SK-N-SH (cell line): ENCODE results near the gene OR8B12. TPM values are rescaled to one million over a fixed set of nuclear protein-coding genes. Genes with fewer than 3 reads are reported as not detected.

Source experiments
- CTCF ChIA-PET: fragments of 300-600, 350-600 bp; formaldehyde crosslinking; extraction: SDS; loops from one replicate; lab custom pipeline; 2021; lab: Yijun Ruan, JAX
- POLR2A ChIA-PET: fragments of 350-600 bp; sonication (Branson Sonifier 250); formaldehyde crosslinking; extraction: SDS; loops from one replicate; lab custom pipeline; 2020; ENCODE audit warnings: antibody characterized with exemption, inconsistent platforms; lab: Yijun Ruan, JAX
- DNase-seq: peaks from one replicate; pipeline ENCODE4 v3.0.0; 2012
- H2AFZ ChIP-seq: fragments of 200-600 bp; sonication (generic); 2 replicates; pipeline ENCODE4 v1.8.1; 2016; ENCODE audit warnings: antibody characterized with exemption, mild to moderate bottlenecking, low read depth
- H3F3A ChIP-seq: fragments of 200-600 bp; sonication (generic); replicated peaks from 2 replicates; pipeline ENCODE3; 2016; ENCODE audit warnings: antibody characterized with exemption, mild to moderate bottlenecking; ENCODE audit not compliant: insufficient read depth
- H3K27ac ChIP-seq, 2 experiments: fragments of 200-500 bp in 1 of 2; fragments of 200-600 bp in 1 of 2; sonication (Bioruptor generic) in 1 of 2; sonication (generic), shearing (Covaris generic) in 1 of 2; 2 replicates each; pipeline versions ENCODE4 v1.5.1 to v1.6.1; 2014 to 2016; ENCODE audit warnings: low read depth in 2 of 2, inconsistent platforms in 1 of 2, low read length in 1 of 2, mild to moderate bottlenecking in 1 of 2, mixed read lengths in 1 of 2
- H3K27me3 ChIP-seq: fragments of 200-600 bp; sonication (generic), shearing (Covaris generic); 2 replicates; pipeline ENCODE4 v1.6.1; 2016; ENCODE audit warnings: mixed run types; ENCODE audit not compliant: insufficient read depth
- H3K36me3 ChIP-seq, 2 experiments: fragments of 200-500 bp in 1 of 2; fragments of 200-600 bp in 1 of 2; sonication (Bioruptor generic) in 1 of 2; sonication (generic) in 1 of 2; replicated peaks in 1 of 2; 2 replicates each; pipeline versions ENCODE3 to v1.5.1; 2014 to 2016; ENCODE audit warnings: low read length in 1 of 2, mild to moderate bottlenecking in 1 of 2; ENCODE audit not compliant: insufficient read depth in 2 of 2, control insufficient read depth in 1 of 2
- H3K4me1 ChIP-seq, 2 experiments: fragments of 200-500 bp in 1 of 2; fragments of 200-600 bp in 1 of 2; sonication (Bioruptor generic) in 1 of 2; sonication (generic), shearing (Covaris generic) in 1 of 2; 2 replicates each; pipeline versions ENCODE4 v1.5.1 to v1.6.1; 2014 to 2016; ENCODE audit warnings: low read depth in 1 of 2, low read length in 1 of 2, mixed run types in 1 of 2; ENCODE audit not compliant: insufficient read depth in 2 of 2, control insufficient read depth in 1 of 2
- H3K4me2 ChIP-seq: fragments of 200-600 bp; sonication (generic), shearing (Covaris generic); 2 replicates; pipeline ENCODE4 v1.6.1; 2017; ENCODE audit warnings: mixed run types
- H3K4me3 ChIP-seq, 2 experiments: fragments of 200-500 bp in 1 of 2; fragments of 200-600 bp in 1 of 2; sonication (Bioruptor generic) in 1 of 2; sonication (generic), shearing (Covaris generic) in 1 of 2; 2 replicates each; pipeline versions ENCODE4 v1.5.1 to v1.8.1; 2014 to 2016; ENCODE audit warnings: low read depth in 2 of 2, inconsistent platforms in 1 of 2, low read length in 1 of 2, mild to moderate bottlenecking in 1 of 2, mixed read lengths in 1 of 2, moderate library complexity in 1 of 2
- H3K79me2 ChIP-seq: fragments of 200-600 bp; sonication (generic); 2 replicates; pipeline ENCODE4 v1.8.1; 2017; ENCODE audit warnings: mild to moderate bottlenecking; ENCODE audit not compliant: insufficient read depth
- H3K9ac ChIP-seq: fragments of 200-600 bp; sonication (generic); 2 replicates; pipeline ENCODE4 v1.6.1; 2017; ENCODE audit warnings: mixed run types
- H3K9me2 ChIP-seq: fragments of 200-600 bp; sonication (generic); 2 replicates; pipeline ENCODE4 v1.6.1; 2017; ENCODE audit warnings: mixed run types
- H3K9me3 ChIP-seq: fragments of 200-600 bp; sonication (generic); 2 replicates; pipeline ENCODE4 v1.6.1; 2017; ENCODE audit warnings: mixed run types, mild to moderate bottlenecking, moderate library complexity
- H4K20me1 ChIP-seq: fragments of 200-600 bp; sonication (generic); 2 replicates; pipeline ENCODE4 v1.6.1; 2017; ENCODE audit warnings: mild to moderate bottlenecking, mixed run types; ENCODE audit not compliant: insufficient read depth
- CHD2 ChIP-seq: fragments of 150-350 bp; IDR thresholded peaks from 2 replicates; pipeline ENCODE4 v1.6.1; 2018; ENCODE audit warnings: low read length; ENCODE audit not compliant: partially characterized antibody
- FOSL2 ChIP-seq: IDR thresholded peaks from 2 replicates; pipeline ENCODE4 v1.4.0; 2012; ENCODE audit warnings: low read depth, mild to moderate bottlenecking, moderate library complexity, borderline replicate concordance
- FOXJ3 ChIP-seq: sonication (generic); formaldehyde crosslinking; IDR thresholded peaks from 2 replicates; pipeline ENCODE4 v1.5.1; 2020; ENCODE audit warnings: mild to moderate bottlenecking, missing genetic modification reagents
- IRF3 ChIP-seq: fragments of 150-350 bp; IDR thresholded peaks from 2 replicates; pipeline ENCODE4 v1.6.1; 2016; ENCODE audit warnings: mild to moderate bottlenecking, low read depth, low read length
- MXI1 ChIP-seq: IDR thresholded peaks from 2 replicates; pipeline ENCODE4 v1.6.1; 2012; ENCODE audit warnings: mild to moderate bottlenecking, low read depth, low read length, improper control_type of control experiment
- PBX3 ChIP-seq: IDR thresholded peaks from 2 replicates; pipeline ENCODE4; 2012
- RCOR1 ChIP-seq: fragments of 150-350 bp; IDR thresholded peaks from 2 replicates; pipeline ENCODE4 v1.6.1; 2017; ENCODE audit warnings: antibody characterized with exemption, low read length
- TAF1 ChIP-seq: IDR thresholded peaks from 2 replicates; pipeline ENCODE4 v1.6.1; 2012; ENCODE audit warnings: low read depth, mild to moderate bottlenecking, low read length, moderate library complexity, borderline replicate concordance
- USF1 ChIP-seq: IDR thresholded peaks from 2 replicates; pipeline ENCODE4 v1.4.0; 2012; ENCODE audit warnings: low read depth, borderline replicate concordance
- USF2 ChIP-seq: fragments of 150-350 bp; IDR thresholded peaks from 2 replicates; pipeline ENCODE4 v1.6.1; 2017; ENCODE audit warnings: antibody characterized with exemption, low read length, low read depth, borderline replicate concordance
- WGBS: methylation state at CpG from one replicate; pipeline ENCODE4 v1.1.6; 2017; ENCODE audit warnings: low lambda C conversion rate; 5-methylcytosine and 5-hydroxymethylcytosine counted together
- polyA plus RNA-seq, 3 experiments: library from polyadenylated mRNA; depleted of rRNA; stranded (reverse); fragments of >200 nt; gene quantifications; 2 replicates each; pipeline ENCODE4 v1.2.3, GENCODE V29; 2012

Gene OR8B12
- polyA plus RNA-seq, 1 of the 3 experiments (the other 2 are of a cell fraction) = not detected

- no peak for TF ChIP-seq FOSL2
Observed at GRCh38 chr11:124538019-124538418, 5.4 kb downstream of the OR8B12 start (continued).

- CTCF ChIA-PET = no interaction called here
- Histone ChIP-seq H3K79me2 (no peaks in the 10 kb centered on the region), H3K27me3 (peaks cover 8% of the 10 kb centered on the region; the same call in 1 of the 2 replicates), H3F3A (no peaks in the 10 kb centered on the region), H4K20me1 (no peaks in the 10 kb centered on the region)
- TF ChIP-seq FOSL2 (no peak), USF2 (no peak), TAF1 (no peak), RCOR1 (no peak), CHD2 (no peak), USF1 (no peak)
- TF ChIP-seq, all 33 proteins: peak for 0
- Histone ChIP-seq H3K4me1 (no peaks in the 10 kb centered on the region; a peak in 1 of 4 replicates), H2AFZ (no peak overlapping the region), H3K9me3 (no peaks in the 10 kb centered on the region), H3K9me2 (no peaks in the 10 kb centered on the region), H3K27ac (no peak overlapping the region), H3K4me2 (no peak overlapping the region), H3K4me3 (no peak overlapping the region), H3K9ac (no peak overlapping the region), H3K36me3 (no peaks in the 10 kb centered on the region)
- WGBS = 9% methylated on average over 6 of the region's 6 CpGs
- DNase-seq = no peak
- POLR2A ChIA-PET = no interaction called here
Observed at GRCh38 chr11:124536520-124536919, 6.9 kb downstream of the OR8B12 start.

GRCh38 chr11:124535552-124536232, 7.8 kb downstream of the OR8B12 start:
- H2AFZ ChIP-seq = no peak overlapping the region
- no peak for TF ChIP-seq PBX3
- TF ChIP-seq IRF3 = no peak
- no peak for TF ChIP-seq RCOR1
- TF ChIP-seq MXI1 = no peak
- TF ChIP-seq FOXJ3 = no peak
- H4K20me1 ChIP-seq = no peaks in the 10 kb centered on the region
- H3K9me3 ChIP-seq = no peaks in the 10 kb centered on the region
- POLR2A ChIA-PET = no interaction called here
- H3K9ac ChIP-seq = no peak overlapping the region
- no peak overlapping the region for H3K4me2 ChIP-seq
- no peak overlapping the region for H3K4me3 ChIP-seq
- no peaks in the 10 kb centered on the region for H3K9me2 ChIP-seq
- peaks cover 5% of the 10 kb centered on the region; the same call in 1 of the 2 replicates for H3K27me3 ChIP-seq
- H3K27ac ChIP-seq = no peak overlapping the region
- CTCF ChIA-PET = no interaction called here
- H3K4me1 ChIP-seq = no peaks in the 10 kb centered on the region; a peak in 1 of 4 replicates
- no peaks in the 10 kb centered on the region for H3K36me3 ChIP-seq
- H3F3A ChIP-seq = no peaks in the 10 kb centered on the region
- WGBS = 18% methylated on average over 8 of the region's 8 CpGs
- H3K79me2 ChIP-seq = no peaks in the 10 kb centered on the region
- no peak for DNase-seq
